NCI-H2227 treated with DMSO at 0.1 percent for 48 hours (cell line): Measurements from ENCODE around the gene TMEM178B.

Experiments
- DNase-seq: peaks from one replicate; lab custom pipeline; 2025; lab: John Stamatoyannopoulos, UW

The TMEM178B gene

DNA sequence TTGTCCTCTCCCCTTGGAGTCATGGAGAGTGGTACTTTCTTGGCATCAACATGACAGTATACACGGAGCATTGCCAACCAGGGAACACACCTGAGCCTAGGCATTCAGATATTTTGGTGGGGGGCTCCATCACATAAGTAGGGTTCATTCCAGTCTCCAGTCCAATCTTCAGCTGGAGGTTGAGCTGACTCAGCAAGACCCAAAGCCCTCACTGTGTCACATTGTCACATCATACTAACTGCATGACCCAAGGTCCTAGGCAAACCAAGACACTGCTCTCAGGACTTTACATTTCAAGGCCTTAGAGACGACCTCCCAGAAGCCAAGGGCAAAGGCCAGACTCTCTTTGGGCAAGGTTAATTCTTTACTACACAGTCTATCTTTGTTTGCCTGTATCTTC, 190.1 kb downstream of the TMEM178B start:
- DNase-seq = no peak

DNA sequence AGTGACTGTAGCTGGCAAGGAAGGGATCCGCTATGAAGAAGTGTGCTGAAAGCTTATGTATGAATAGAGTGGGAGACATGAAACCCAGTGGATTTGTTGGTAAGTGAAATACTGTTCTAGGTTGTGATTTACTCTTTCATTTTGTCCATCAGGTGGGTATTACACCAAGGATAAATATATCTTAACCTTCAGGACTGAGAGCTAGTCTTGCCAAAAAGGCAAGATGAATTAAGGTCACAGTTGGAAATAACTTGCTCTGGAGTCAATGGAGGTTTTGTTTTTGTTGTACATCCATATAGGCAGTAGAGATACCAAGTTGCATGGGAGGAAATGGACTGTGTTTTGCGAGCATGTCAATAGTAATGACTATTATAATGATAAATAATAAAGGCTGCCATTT, 190.6 kb downstream of the TMEM178B start:
- DNase-seq = no peak

DNA sequence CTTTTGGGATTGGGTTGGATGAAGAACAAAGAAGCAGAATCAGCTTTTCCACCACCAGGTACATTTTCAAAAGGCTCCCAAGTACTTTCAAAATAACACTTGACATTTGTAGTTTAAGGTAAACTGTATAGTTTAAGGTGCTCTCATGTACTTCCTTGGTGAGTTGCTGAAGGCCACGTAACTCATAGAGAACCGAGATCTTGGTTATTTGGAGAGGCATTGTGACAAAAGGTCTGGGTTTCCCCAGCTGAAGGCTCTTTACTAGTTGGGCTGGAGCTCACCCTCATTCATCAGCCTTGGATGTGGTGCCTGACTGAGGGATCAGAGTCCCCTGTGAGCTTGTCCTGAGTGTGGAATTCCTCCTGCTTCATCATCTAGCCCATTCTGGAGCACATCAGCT, 191.8 kb downstream of the TMEM178B start:
- no peak for DNase-seq

DNA sequence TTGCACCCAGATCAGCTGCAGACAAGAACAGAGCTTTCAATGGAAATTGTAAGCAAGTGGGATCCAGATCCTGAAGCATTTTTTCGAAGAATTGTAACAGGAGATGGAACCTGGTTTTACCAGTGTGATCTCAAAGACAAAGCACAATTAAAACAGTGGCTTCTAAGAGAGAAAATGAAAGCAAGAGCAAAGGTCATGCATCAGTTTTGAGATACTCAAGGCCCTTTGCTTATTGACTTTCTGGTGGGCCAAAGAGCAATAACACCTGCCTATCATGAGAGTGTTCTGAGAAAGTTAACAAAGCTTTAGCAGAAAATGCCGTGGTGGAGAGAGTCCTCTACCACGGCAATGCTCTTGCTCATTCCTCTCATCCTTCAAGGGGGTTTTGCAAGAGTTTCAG, 194.8 kb downstream of the TMEM178B start:
- DNase-seq = no peak

DNA sequence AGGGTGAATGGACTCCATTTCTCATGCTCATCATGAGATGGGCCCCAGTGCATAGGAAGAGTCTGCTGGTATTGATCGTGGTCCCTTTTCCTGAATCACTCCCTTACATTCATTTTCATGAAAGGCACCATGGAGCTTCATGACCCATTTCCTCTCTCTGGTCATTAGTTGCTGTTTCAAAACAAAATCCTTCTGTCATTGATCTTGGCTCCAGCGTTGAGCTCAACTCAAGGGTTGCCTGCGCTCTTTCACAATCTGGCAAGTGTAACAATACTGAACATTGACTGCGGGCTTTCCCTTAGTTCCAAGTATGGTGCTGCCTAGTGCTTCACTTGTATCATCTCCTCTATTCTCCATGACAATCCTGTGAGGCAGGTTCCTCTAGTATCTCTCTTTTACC, 197.6 kb downstream of the TMEM178B start:
- DNase-seq = no peak

DNA sequence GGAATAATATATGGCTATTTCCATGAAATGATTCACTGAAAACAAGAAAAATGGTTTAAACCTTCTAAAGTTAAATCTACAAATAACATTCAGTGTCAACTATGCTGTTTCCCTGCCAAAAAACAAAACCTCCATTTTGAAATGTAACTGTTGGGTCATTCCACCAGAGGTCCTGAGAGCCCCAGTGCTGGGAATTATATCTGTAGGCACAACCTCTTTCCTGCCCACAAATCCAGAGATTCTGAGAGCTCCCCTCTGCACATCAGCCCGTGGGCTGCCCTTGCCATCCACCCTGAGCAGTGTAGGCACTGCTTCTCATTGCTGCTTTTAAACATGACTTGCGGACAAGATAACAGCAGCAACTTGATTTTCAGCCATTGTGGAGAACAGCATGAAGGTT, 198.6 kb downstream of the TMEM178B start:
- DNase-seq = no peak

DNA sequence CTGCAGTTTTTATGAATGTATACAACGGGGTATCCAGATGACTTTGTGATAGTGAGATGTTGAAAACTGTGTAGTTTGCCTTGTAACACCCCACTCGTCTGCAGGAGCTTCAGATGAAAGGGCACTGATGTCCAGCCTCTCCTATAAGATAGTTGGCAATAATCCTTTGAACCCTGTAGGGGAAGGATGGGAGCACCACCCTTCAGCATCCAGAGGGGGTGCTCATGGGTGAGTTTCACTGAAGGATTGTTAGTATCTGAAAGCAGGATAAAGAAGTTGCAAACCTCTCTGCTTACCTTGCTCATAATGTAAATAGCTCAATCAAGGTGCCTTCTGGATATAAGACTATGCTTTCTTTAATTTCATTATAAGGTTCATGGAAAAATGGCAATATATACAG, 201.5 kb downstream of the TMEM178B start:
- no peak for DNase-seq

DNA sequence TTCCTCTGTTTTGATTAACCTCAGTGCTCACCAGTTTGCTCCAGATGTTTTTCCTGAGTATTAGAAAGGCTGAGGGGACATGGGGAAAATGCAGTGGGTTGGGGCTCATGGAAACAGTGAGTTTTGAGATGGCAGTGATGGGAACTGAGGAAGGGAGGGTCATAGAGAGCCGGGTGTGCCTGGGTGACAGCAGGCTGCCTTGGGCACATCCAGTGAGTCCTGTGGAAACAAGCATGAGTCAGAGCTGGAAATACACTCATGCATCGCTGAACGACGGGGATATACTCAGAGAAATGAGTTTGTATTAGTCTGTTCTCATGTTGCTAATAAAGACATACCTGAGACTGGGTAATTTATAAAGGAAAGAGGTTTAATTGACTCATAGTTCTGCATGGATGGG, 202.2 kb downstream of the TMEM178B start:
- DNase-seq = no peak

DNA sequence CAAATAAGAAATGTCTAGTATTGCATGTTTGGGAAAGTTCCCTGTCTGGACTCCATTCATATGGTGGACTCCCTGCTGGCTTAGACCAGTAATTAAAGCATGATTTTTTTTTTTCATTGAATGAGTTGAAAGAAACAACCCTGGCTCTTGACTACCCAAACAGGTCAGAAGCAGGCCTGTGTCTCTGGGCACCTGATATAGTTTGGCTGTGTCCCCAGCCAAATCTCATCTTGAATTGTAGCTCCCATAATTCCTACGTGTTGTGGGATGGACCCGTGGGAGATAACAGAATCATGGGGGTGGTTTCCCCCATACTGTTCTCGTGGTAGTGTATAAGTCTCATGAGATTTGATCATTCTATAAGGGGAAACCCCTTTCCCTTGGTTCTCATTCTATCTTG, 206.2 kb downstream of the TMEM178B start:
- no peak for DNase-seq

DNA sequence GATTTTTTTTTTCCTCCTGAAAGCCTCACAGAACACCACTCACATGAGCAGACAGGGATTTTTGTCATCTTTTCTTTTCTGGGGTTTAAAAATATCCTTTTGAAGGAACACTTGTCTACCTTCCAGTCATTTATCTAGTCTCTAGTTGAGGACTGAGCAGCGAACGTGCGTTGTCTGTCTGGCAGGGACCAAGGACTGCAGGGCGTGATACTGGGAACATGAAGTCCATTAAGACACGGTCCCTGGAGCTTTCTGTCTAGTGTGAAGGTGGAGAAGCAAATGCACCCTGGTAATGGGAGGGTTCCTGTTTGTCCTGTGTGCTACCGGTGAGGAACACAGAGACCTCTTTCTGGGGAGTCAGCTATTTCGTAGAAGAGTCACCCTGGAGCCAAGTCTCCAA, 207.4 kb downstream of the TMEM178B start:
- DNase-seq = no peak

DNA sequence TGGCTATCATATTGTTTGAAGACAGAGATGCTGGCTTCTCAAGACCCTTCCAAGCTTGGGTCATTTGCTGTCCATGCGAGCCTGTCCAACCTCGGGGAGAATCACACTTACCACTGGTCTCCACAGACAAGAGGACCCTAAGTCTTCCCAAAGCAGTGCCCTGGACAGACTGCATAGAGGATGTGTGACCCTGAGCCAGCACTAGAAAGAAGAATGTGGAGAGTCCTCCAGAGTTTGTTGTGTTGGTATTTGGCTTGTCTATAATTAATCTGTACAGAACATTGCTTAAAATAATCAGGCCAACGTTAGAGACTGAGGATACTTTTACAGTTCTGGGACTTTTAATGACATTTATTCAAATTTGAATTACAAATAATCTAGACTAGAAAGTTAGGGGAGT, 212.7 kb downstream of the TMEM178B start:
- DNase-seq = no peak

DNA sequence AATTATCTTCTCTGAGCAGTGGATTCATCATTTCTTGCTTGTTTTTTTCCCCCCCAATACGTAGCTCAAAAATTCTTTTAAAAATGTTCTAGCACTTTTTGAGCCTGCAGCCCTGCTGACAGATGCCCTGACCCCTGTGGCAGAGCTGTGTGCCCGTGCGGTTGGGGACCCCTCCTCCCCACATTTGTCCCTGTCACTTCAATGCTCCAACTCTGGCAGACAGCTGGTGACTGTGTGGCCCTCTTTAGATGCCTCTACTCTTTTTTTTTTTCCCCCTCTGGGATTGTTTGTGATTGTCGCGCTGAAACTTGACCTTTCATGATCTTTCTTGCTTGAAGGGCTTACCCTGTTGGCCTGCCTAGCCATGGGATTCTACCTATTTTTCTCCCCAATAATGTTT, 214.1 kb downstream of the TMEM178B start:
- no peak for DNase-seq

DNA sequence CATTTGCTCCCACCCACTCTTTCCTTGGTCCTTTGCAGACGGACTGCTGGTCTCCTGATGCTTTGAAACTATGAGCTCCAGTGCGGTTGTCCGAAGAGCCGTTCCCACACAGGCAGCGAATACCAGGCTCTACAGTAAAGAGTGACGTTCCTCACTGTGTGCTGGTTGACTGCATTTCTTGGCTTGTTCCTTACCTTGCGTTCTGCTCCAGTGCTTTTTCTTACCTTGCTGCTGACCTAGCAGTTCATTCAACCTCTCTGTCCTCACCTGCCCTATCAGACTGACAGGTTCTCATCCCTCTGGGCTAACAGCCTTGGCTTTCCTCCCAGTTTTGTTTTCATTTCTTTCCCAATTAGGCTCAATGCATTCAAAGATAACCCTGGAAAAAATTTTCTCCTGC, 214.8 kb downstream of the TMEM178B start:
- DNase-seq = no peak

DNA sequence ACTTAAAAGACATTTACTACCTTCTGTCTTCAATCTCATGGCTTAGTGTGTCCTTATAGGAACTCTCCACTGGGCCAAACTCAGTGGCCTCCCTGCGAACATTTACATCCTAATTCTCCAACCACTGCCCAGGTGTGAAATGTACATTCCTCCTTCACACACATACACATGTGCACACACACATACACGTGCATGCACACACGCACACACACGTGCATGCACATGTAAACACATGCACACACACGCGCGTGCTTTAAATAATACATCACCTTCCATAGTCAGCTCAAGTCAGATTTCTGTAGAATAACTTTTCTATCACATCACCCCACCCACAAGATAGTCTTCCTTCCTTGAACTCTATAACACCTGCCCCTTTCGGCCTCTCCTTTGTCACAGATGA, 216.5 kb downstream of the TMEM178B start:
- DNase-seq = no peak

DNA sequence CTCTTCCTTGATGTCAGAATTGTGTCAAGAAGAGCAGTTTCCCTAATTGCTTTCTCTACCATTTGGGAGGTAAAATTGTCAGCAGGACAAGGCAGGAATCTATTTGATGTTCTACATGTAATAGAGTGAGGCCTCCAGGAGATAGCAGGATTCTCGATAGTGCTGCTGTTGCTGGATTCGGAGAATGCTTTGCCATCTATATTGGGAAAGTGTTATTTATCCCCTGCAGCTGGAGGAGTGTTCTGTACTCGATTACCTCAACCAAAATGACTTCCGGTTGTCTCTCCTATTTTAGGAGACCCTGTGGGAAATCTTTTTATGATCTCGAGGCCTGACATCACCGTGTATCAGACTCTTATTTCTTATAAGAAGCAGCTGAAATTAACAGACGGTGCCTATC, 217.1 kb downstream of the TMEM178B start:
- no peak for DNase-seq

DNA sequence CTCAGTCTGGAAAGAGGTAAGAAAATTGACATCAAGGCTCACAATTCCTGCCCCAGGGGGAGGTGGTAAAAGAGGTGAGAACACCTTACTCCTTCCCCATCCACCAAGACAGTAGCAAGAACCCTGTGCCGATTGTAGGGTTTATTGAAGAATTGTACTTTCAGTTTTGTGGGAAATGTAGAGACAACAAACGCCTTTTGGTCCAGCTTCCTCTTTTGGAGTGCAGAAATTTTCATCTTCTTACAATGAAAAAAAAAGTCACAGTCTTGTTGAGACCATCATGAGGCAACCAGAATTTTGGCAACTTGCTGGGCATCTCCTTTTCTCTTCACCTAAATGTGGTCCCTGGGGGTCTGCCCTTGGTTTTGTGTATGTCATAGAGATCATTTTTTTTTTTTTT, 217.7 kb downstream of the TMEM178B start:
- DNase-seq = no peak

DNA sequence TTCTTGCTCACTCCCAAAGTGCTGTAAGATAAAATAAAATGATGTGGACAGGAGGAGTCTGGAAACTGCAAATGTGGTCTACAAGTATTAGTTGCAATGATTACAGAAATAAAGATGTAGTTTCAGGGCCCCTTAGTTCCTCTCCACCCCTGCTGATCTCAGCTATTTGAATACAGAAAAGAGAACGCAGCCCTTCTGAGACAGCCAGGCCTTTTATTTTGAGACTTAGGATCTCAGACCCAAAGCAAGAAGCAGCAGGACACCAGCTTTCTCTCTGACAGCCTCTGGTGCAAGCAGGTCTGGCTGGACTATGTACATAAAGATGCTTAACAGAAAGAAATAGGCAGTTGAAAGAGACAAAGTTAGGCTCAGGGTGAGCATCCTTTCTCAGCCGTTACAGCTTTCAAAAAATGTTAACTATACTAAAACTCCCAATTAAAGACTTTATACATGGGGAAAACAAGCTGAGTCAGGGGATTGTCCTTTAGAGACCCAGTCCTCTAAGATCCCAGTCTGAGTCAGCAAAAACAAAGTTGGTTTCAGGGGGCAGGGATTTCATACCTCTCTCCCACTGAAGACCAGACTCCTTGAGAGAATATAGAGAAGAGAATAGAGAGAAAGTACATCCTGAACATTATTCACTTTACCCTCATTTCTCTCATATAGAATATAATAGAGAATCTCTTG, 220.4 kb downstream of the TMEM178B start:
- no peak for DNase-seq

DNA sequence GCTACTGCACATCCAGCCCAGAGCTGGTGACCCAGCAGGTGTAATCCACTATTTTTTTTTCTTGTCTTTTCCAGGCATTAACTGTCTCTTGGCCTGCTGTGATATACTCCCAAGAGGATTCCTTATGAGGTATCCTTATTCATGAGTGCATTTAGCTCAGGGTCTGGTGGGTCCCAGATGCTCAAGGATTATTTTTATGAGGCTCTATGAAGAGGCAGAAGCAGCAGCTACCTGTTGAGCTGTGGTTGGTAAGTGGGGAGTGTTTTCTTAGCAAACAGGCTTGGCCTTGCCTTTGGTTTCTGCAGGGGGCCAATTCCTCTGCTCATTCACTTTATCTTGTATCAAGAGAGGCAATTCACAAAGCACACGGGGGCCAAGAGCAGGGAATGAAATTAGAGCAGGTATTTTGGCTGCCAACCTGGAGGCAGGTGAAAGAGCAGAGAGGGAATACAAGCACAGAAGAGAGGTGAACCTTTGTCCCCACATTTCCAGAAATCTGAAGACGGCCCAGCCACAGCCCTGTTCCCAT, 221.6 kb downstream of the TMEM178B start:
- DNase-seq = no peak

DNA sequence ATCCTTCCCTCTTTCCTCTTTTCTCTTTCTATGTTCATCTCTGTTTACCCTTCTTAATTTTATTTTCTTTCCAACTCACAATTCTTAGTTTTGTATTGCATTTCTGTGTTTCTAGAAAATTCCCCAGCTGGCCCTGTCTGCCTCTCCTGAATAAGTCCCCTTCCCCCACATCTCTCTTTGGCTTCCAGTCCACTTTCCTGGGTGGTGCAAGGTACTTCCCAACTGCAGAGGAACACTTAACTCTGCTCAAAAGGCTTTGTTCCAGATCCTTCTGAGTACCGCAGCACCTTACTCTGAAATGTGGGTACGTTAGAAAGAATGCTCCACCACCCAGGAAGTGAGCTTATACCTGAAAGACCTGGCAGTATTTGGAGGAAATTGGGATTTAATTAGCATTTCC, 227.0 kb downstream of the TMEM178B start:
- no peak for DNase-seq

DNA sequence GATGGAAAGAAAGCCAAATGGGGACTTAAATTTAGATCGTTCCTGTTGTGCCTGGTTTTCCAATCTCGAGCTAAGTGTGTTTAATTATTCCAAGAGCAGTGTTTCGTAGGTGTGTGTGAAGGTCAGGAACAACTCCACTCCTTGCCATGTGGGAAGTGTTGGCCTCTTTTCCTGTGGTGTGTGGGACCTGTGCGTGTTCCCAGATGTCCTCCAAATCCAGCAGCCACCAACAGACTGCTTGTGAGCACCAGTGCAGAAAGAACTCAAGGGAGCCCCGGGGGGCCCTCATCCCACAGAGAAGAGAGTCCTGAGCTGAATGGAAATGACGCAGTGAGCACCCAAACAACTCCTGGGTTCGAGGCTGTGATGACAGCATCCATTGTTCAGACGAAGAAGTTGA, 227.7 kb downstream of the TMEM178B start:
- DNase-seq = no peak

DNA sequence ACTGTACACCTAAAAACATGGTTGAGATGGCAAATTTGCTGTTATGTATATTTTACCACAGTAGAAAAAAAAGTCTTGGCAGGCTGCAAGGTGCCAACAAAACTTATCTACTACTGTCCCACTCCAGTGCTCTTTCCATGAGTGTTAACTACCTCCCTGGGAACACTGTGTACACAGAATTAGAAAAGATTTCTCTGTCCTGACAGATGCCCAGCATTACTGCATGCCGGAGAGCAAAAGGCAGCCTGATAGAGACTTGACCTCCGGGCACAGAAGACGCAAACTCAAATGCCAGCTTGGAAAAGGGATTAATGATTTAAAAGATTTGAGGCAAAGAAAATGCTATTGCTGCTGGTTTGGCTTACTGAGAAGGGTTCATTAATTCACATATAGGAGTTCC, 228.8 kb downstream of the TMEM178B start:
- no peak for DNase-seq

DNA sequence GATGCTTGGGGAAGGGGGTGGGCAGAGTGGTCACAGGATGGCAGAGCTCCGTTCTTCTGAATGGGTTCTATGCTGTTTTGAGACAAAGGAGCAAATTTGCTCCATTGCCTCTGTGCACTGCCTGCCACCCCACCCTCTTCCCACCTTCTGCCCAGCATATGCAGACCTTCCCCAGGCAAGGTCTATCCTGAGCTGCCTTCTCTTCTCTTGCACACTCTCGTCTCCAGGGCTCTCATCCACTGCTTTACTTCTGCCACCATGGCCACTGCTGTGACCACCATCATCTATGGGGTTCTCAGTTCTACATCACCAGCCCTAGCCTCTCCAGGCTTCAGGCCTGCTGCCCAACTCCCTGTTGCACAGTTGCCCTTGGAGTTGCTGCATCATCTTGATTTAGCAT, 230.4 kb downstream of the TMEM178B start:
- DNase-seq = no peak

DNA sequence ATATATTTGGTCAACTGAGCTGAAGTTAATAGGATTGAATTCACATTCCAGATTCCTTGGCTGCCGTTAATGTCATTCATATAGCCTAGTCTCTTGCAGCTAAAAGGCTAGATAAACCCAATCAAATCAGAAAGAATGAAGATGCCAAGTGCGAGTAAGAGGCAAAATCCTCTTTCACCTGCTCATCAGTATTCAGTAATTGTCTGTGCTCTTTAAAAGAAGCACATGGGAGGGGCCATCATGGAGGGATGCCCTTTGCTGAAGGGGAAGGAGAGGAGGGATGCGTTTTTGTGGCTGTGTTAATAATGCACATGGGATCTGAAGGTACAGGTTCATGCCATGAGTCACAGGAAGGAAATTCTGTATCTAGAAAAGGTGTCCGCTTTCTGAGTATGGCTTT, 232.2 kb downstream of the TMEM178B start:
- DNase-seq = no peak

DNA sequence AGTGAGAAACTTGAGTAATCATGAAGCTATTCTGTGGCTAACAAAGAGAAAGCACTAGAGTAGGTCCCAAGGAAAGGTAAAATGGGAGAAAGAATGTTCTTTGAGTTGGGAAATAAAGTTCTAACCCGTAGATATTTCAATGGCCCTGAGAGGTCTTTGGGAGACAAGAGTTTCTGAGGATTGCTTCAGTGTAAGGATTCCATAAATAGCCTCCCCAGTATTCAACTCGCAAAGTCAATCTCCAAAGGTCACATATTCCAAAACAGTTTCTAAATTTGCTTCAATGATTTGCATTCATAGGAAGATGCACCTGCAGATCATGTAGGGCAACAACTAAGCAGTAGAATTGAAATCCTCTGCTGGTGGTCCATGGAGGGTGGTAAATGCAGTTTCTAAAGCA, 238.5 kb downstream of the TMEM178B start:
- no peak for DNase-seq
